A673 (cell line): Measurements from ENCODE around the gene SNX32. TPM values are rescaled to one million over a fixed set of nuclear protein-coding genes. Genes with fewer than 3 reads are reported as not detected.
A peak's percentile ranks its signal among the peaks of the same experiment; 100 is the strongest.

Experiments used
- BruUV-seq: library from RNA; stranded (reverse); fragments of 400-500 nt; replicated peaks from 2 replicates; lab custom pipeline; 2021; lab: Mats Ljungman, UMichigan
- CTCF ChIA-PET: fragments of 300-600 bp; sonication (Branson Sonifier 250); formaldehyde crosslinking; loops from one replicate; lab custom pipeline; 2022; ENCODE audit warnings: antibody characterized with exemption; lab: Charles Lee
- POLR2A ChIA-PET: fragments of 300-600 bp; sonication (Branson Sonifier 250); formaldehyde crosslinking; loops from one replicate; lab custom pipeline; 2022; ENCODE audit warnings: antibody characterized with exemption; ENCODE audit not compliant: low non-redundant PET; lab: Charles Lee
- DNase-seq: peaks from one replicate; pipeline ENCODE4 v3.0.0-alpha.2; 2015; ENCODE audit warnings: low spot score
- H3K27ac ChIP-seq: fragments of 200-600 bp; sonication (generic); 2 replicates; pipeline ENCODE4 v1.5.1; 2016; ENCODE audit warnings: mixed run types, low read depth, mild to moderate bottlenecking, mixed read lengths, antibody characterized with exemption, low read length; ENCODE audit not compliant: poor library complexity, severe bottlenecking
- H3K27me3 ChIP-seq: fragments of 200-600 bp; sonication (generic); replicated peaks from 2 replicates; pipeline ENCODE4 v1.6.1; 2017; ENCODE audit warnings: mixed run types, low read depth, mild to moderate bottlenecking, mixed read lengths, antibody characterized with exemption, low read length; ENCODE audit not compliant: insufficient read depth, poor library complexity
- H3K36me3 ChIP-seq: fragments of 200-600 bp; sonication (generic); 2 replicates; pipeline ENCODE4 v1.6.1; 2016; ENCODE audit warnings: mixed run types, mild to moderate bottlenecking, mixed read lengths, antibody characterized with exemption, low read length; ENCODE audit not compliant: insufficient read depth, poor library complexity, severe bottlenecking
- H3K4me1 ChIP-seq: fragments of 200-600 bp; sonication (generic); 2 replicates; pipeline ENCODE4 v1.6.1; 2017; ENCODE audit warnings: mixed run types, mild to moderate bottlenecking, mixed read lengths, antibody characterized with exemption, low read length; ENCODE audit not compliant: insufficient read depth, poor library complexity, severe bottlenecking
- H3K4me3 ChIP-seq: fragments of 200-600 bp; sonication (generic); 2 replicates; pipeline ENCODE4 v1.5.1; 2016; ENCODE audit warnings: low read depth, mixed run types, mild to moderate bottlenecking, mixed read lengths, low read length; ENCODE audit not compliant: poor library complexity, severe bottlenecking
- H3K9me3 ChIP-seq: fragments of 200-600 bp; sonication (generic); 2 replicates; pipeline ENCODE4 v1.6.1; 2016; ENCODE audit warnings: mixed run types, low read depth, mild to moderate bottlenecking, mixed read lengths, antibody characterized with exemption, low read length; ENCODE audit not compliant: poor library complexity, severe bottlenecking
- EZH2 ChIP-seq: fragments of 200-600 bp; sonication (generic); IDR thresholded peaks from 2 replicates; pipeline ENCODE4 v1.6.1; 2017; ENCODE audit warnings: borderline replicate concordance, low read depth, mild to moderate bottlenecking, mixed read lengths, antibody characterized with exemption, low read length; ENCODE audit not compliant: poor library complexity, severe bottlenecking
- intact Hi-C: fragments of 100-400 bp; cut with micrococcal nuclease; formaldehyde crosslinking; loops from one replicate; pipeline ENCODE4 v1.10.0; 2022; ENCODE audit not compliant: unreplicated experiment
- total RNA-seq: library from RNA; stranded (reverse); gene quantifications from 2 replicates; pipeline ENCODE4 v1.2.3, GENCODE V29; 2021
- TF ChIP-seq, protein P1 (sequence below): fragments of 300-800, 200-600 bp; sonication (generic); conservative IDR thresholded peaks from 2 replicates; pipeline ENCODE4 v1.5.1; 2017; ENCODE audit warnings: low read depth, mild to moderate bottlenecking, antibody characterized with exemption, low read length, moderate library complexity, mixed read lengths

SNX32 gene
- total RNA-seq, 1 experiment from 2014 or later = 2.1 TPM

GRCh38 chr11:65814986-65815565, 18.7 kb upstream of the SNX32 start:
- intact Hi-C loops = loop anchor here (5.0 kb wide), 1 partner anchor 33 kb away; the partner anchor contains the start of gene AP5B1
- Histone ChIP-seq H3K4me1 (no peaks in the 10 kb centered on the region), H3K36me3 (no peaks in the 10 kb centered on the region), H3K27ac (no peak overlapping the region), H3K4me3 (no peak overlapping the region), H3K27me3 (no peaks in the 10 kb centered on the region), H3K9me3 (no peaks in the 10 kb centered on the region)
- POLR2A ChIA-PET = no interaction called here
- BruUV-seq = no TSS peak
- CTCF ChIA-PET = no interaction called here
- no peak for DNase-seq
- no peak for TF ChIP-seq EZH2
- TF ChIP-seq, protein P1, sequence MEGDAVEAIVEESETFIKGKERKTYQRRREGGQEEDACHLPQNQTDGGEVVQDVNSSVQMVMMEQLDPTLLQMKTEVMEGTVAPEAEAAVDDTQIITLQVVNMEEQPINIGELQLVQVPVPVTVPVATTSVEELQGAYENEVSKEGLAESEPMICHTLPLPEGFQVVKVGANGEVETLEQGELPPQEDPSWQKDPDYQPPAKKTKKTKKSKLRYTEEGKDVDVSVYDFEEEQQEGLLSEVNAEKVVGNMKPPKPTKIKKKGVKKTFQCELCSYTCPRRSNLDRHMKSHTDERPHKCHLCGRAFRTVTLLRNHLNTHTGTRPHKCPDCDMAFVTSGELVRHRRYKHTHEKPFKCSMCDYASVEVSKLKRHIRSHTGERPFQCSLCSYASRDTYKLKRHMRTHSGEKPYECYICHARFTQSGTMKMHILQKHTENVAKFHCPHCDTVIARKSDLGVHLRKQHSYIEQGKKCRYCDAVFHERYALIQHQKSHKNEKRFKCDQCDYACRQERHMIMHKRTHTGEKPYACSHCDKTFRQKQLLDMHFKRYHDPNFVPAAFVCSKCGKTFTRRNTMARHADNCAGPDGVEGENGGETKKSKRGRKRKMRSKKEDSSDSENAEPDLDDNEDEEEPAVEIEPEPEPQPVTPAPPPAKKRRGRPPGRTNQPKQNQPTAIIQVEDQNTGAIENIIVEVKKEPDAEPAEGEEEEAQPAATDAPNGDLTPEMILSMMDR = no peak

- Histone ChIP-seq H3K27me3 (no peaks in the 10 kb centered on the region), H3K27ac (no peak overlapping the region), H3K4me1 (no peaks in the 10 kb centered on the region), H3K36me3 (no peaks in the 10 kb centered on the region), H3K4me3 (no peak overlapping the region), H3K9me3 (no peaks in the 10 kb centered on the region)
- intact Hi-C loops = loop anchor here (5.0 kb wide), 1 partner anchor 34 kb away; the partner anchor contains the start of gene AP5B1
- CTCF ChIA-PET = interaction anchor here (1.7 to 1.8 kb wide), 2 partner anchors 37 to 105 kb away, joined by 10 to 12 read pairs; partner anchors contain the start of gene KAT5
- TF ChIP-seq, protein P1 = no peak
- TF ChIP-seq EZH2 = no peak
- no peak for DNase-seq
- POLR2A ChIA-PET = no interaction called here
- BruUV-seq = no TSS peak
Measured at GRCh38 chr11:65816696-65817095, 17.1 kb upstream of the SNX32 start.

DNA sequence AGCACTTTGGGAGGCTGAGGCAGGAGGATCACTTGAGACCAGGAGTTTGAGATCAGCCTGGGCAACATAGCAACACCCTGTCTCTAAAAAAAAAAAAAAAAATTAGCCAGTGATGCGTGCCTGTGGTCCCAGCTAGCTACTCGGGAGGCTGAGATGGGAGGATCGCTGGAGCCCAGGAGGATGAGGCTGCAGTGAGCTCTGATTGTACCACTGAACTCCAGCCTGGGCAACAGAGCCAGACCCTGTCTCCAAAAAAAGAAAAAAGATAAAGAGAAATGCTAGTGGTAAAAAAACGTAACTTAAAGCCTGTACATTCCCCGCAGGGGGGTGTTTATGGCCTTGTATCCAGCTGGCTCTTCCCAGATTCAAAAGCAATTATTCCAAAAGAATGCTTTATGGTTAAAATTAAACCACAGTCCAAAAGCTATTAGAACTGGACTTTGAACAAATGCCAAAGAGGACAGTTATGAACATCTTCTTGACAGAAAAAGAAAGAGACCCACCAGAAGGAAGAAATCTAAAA, 16.4 kb upstream of the SNX32 start:
- ChIA-PET CTCF (interaction anchor here (0.6 to 1.8 kb wide), 7 partner anchors 19 to 260 kb away, joined by 3 to 12 read pairs (median 5); partner anchors contain the start of gene KAT5), POLR2A (no interaction called here)
- H3K9me3 ChIP-seq = no peaks in the 10 kb centered on the region
- H3K27me3 ChIP-seq = no peaks in the 10 kb centered on the region
- no peaks in the 10 kb centered on the region for H3K36me3 ChIP-seq
- no peak overlapping the region for H3K27ac ChIP-seq
- intact Hi-C loops = loop anchor here (5.0 kb wide), 1 partner anchor 35 kb away; the partner anchor contains the start of gene AP5B1
- no TSS peak for BruUV-seq
- DNase-seq = peak; percentile 23
- no peak for TF ChIP-seq EZH2
- TF ChIP-seq, protein P1 = no peak
- H3K4me1 ChIP-seq = no peaks in the 10 kb centered on the region
- peak overlapping the region; percentile 59 for H3K4me3 ChIP-seq
